ENCODE data around the gene HOXD11.

HOXD11 gene

DNA sequence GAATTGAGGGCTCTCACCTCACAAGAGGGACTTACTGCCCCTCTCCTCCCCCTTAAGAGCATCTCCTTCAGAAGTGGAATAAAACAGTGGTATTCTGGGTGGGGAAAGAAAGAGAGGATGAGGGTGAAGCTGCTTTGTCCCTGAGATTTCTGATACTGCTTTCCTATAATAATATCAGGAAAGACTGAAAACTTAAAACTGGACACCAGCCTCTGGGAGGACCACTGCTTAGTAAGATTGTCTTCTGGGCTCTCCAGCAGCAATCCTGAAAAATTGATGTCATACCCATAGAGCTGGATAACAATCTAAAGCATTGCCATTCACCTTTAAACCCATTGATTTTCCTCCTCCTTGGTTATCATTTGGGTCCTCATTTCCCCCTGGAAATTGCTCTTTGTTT lies 39.6 kb downstream of the HOXD11 start:
- FAIRE-seq (no peak), DNase-seq (ENCODE audit: insufficient read length, low spot score) (no peak)

DNA sequence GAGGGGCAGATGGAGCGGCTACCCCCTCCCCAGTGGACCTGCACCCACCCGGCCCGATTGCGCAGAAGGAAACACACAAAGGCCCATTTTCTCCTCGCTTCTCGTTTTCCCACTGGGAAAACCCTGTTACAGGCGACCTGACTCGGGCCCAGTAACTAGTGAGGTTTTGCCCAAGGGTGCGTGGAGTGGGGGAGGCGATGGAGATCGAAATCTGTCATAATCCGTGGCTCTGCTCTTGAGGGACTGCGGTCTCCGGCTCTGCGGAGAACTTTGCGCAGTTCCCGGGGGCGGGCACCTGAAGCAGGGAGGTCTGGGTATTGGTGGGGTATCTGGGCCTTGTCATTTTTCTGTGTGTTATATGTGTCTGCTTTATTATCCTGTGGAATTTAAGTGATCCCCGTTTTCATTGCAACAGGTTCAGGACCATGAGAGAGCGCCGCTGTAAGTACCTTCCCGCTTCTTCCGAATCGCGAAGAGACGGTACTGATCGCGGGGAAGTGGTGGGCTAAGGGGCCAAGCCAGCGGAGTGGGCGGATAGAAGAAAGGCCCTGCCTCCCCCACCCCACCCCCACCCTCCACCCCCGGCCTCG lies 40.2 kb downstream of the HOXD11 start:
- DNase-seq (ENCODE audit: insufficient read length, low spot score): no peak
- no peak for FAIRE-seq

DNA sequence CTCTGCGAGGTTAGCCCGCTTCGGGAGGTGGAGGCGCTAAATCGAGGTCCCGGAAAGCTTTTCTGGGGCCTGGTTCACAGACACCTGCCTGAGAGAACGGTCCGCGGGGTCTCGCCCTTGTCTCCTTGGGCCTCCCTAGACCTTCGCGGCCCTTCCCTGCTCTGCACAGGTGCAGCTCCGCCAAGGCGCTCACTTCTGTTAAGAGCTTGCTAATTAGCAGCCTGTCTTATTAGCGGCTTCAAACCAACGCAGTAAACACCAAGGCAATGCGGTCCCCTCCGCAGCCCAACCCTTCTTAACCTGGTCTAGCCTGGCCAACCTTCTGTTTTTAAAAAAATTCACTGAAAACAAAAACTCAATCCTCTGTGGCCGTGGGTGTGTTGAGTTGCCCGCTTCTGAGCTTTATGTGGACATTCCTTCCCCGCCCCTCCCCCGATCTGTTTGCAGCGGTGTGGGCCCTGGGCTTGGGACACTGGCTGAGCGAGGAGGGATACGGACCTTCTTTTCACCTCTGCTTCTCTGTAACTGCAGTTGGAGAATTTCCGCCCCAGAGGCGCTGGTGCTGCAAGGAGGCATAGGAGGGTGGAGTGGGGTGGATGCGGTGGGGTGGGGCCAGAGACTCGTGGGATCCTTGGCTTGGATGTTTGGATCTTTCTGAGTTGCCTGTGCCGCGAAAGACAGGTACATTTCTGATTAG lies 40.9 kb downstream of the HOXD11 start:
- no peak for FAIRE-seq

DNA sequence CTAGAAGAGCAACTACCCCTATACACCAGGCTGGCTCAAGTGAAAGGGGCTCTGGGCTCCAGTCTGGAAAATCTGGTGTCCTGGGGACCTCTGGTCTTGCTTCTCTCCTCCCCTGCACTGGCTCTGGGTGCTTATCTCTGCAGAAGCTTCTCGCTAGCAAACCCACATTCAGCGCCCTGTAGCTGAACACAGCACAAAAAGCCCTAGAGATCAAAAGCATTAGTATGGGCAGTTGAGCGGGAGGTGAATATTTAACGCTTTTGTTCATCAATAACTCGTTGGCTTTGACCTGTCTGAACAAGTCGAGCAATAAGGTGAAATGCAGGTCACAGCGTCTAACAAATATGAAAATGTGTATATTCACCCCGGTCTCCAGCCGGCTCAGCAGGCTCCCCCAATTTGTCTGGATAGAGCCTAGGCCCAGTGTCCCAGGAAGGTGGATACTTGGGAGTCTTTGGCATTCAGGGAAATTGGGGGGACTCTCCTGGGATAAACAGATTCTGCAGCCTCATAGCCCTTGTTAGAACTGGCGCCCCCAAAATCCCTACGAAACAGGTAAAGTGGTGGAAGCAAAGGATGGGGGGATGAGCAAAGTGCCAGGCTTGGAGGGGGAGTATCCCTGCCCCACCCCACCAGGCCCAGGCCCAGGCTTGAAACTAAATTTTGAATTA lies 41.8 kb downstream of the HOXD11 start:
- DNase-seq (ENCODE audit: insufficient read length, low spot score) (no peak), FAIRE-seq (no peak)

More for the DNA sequence above, 40.9 kb downstream of the HOXD11 start:
- no peak for DNase-seq (ENCODE audit: insufficient read length, low spot score)

DNA sequence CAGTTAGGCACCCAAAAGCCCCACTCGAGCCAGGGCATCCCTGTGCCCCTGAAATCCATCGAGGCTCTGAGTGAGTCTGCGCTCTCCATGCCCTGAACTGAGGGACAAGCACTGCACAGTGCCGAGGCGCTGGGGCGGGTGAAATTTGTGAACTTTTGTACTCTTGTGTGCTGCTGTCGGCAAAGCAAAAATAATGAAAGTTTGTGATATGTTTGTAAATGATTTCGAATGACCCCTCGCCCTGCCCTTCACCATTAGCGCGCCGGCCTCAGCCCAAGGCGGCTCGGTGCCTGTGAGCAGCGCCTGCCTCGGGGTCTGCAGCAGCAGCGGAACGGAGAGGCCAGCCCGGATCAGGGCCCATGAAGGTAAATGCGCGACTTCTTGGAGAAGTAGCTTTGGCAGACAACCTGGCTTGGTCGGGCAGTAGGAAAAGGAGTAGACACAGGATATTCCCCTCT lies 42.4 kb downstream of the HOXD11 start:
- no peak for FAIRE-seq

DNA sequence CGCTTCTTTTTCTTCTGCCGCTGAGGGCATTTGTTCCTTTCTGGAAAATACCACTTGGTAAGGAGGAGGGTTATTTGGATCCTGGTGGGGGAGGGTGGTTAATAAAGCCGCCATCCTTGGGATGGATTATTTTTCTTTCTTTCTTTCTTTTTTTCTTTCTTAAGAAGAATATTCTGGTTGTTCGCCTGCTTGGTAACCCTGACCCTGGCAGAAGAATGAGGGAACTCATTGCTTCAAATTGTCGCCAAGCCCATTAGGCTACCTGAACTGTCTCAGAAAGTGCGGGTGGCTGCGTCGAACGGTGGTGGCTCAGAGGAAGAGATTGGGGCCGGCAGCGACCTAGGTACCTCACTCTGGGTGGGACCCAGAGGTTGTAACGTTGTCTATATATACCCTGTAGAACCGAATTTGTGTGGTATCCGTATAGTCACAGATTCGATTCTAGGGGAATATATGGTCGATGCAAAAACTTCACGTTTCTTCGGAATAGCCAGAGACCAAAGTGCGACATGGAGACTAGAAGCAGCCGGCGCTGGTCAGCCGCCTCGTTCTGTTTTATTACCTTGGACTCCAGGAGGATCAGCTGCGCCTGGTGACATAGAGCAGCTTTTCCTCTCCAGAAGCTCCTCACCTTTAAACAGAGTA lies 43.0 kb downstream of the HOXD11 start:
- DNase-seq (ENCODE audit: insufficient read length, low spot score) (no peak), FAIRE-seq (no peak)

More for the DNA sequence above, 42.4 kb downstream of the HOXD11 start:
- no peak for DNase-seq (ENCODE audit: insufficient read length, low spot score)

DNA sequence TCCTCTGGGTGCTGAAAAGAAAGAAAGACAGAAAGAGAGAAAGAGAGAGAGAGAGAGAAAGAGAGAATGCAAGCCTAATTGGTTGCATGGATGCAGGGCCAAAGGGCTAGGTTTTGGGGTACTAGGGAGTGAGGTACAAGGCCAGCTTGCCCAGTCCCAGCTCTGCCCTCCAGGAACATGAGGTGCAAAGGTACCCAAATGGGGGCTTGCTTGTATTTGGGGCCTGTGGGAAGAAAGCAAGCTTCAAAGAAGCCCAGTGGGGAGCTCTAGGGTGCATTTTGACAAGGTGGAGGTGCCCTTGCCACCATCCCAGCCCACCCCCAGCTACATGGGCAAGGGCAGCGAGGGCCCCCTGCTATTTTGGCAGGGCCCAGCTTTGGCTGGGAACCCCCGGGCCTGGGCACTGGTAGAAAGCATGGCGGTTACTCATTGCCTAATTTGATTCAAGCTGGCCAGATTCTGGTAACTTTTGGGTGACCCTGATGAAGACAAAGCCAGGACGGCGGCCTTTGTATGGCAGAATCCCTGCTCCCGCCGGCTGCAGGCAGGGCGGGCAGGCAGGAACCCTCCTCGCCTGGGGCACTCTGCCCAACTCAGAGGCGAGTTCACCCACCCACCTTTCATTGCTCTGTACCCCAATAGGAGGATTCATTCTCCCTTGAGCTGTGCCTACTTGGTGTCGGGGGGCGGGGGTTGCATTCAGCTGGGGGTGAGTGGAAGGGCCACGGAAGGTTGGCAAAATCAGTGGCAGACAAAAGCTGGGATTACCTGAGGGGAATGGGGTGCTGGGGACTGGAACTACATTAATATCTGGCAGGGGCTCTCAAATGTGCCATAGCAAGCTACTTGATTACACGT lies 43.7 kb downstream of the HOXD11 start:
- FAIRE-seq (no peak), DNase-seq (ENCODE audit: insufficient read length, low spot score) (no peak)

DNA sequence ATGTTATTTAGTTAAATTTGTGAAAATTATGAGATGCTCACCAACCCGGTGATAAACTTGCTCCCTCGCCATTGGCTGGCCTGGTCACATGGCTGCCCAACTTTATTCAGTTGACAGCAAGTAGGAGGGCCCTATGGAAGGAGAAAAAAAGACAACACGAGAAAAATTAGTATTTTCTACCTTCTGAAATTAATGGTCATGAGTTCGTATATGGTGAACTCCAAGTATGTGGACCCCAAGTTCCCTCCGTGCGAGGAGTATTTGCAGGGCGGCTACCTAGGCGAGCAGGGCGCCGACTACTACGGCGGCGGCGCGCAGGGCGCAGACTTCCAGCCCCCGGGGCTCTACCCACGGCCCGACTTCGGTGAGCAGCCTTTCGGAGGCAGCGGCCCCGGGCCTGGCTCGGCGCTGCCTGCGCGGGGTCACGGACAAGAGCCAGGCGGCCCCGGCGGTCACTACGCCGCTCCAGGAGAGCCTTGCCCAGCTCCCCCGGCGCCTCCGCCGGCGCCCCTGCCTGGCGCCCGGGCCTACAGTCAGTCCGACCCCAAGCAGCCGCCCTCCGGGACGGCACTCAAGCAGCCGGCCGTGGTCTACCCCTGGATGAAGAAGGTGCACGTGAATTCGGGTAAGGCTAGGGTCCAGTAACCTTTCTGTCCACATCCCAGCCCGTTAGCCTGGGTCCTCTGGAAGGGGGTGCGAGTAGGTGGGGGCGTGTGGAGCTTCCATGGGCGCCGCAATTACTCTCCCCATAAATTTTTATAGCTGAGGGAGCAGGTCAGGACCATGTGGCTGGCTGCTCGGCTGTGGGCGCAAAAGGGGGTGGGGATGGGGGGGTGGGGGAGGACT lies 44.6 kb downstream of the HOXD11 start, which contains the start of gene HOXD4:
TSS of gene HOXD4 (plus strand) at position 109 of the 846 bp plus-strand sequence. CDS start at position 193, 84 bp downstream.
- DNase-seq (ENCODE audit: insufficient read length, low spot score): no peak

DNA sequence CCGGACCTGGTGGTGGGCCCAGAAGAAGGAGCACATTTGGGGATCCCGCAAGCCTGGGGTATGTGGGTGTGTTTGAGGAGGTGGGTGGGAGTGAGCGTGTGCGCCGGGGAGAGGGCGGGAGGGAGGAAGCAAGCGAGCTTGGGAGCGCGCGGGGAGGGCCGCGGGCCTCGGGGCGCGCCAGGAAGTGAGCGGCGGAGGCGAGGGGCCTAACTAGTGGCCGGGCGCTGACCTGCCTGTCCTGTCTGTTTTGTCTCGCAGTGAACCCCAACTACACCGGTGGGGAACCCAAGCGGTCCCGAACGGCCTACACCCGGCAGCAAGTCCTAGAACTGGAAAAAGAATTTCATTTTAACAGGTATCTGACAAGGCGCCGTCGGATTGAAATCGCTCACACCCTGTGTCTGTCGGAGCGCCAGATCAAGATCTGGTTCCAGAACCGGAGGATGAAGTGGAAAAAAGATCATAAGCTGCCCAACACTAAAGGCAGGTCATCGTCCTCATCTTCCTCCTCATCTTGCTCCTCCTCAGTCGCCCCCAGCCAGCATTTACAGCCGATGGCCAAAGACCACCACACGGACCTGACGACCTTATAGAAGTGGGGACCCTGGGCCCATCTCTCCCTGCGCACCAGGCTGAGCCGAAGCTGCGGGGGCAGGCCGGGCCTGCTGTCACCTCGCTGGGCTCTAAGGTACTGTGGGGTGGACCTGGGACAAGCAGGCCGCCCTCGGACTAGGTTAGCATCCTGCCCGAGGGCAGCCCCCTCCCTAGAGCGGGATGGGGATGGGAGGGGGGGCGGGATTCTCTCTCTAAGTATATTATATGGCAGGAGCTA lies 45.5 kb downstream of the HOXD11 start:
- DNase-seq (ENCODE audit: insufficient read length, low spot score): no peak
- FAIRE-seq: no peak

More for the DNA sequence above, 44.6 kb downstream of the HOXD11 start, which contains the start of gene HOXD4:
- no peak for FAIRE-seq

DNA sequence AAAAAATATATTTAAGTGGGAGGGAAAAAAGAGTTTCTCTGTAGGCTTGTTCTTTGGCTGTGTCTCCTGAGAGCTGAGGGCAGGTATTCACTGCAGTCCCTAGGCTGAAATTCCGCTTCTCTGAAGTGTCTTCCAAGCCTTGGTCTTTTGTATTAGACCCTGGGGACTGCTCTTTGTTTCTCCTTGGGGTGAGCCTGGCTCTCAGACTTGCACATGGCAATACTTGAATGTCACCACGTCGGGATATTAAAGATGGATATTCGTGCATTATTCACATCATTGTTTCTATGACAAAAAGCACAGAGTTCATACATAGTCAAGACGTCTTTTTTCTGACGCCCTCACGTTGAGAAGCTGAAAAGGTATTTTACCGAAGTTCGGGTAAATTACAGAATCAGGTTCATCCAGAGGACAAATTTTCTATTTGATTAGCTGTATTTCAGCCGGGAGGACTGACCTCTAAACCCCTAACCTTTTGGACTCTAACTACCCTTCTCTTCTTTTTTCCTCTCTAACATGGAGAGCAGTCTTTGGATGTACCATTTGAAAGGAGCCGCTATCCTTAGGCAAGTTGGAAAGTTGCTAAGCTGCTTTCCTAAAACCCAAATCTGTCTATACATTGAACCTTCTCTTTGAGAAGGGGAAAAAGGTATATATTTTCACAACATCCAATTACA lies 47.6 kb downstream of the HOXD11 start:
- FAIRE-seq (no peak), DNase-seq (ENCODE audit: insufficient read length, low spot score) (no peak)

DNA sequence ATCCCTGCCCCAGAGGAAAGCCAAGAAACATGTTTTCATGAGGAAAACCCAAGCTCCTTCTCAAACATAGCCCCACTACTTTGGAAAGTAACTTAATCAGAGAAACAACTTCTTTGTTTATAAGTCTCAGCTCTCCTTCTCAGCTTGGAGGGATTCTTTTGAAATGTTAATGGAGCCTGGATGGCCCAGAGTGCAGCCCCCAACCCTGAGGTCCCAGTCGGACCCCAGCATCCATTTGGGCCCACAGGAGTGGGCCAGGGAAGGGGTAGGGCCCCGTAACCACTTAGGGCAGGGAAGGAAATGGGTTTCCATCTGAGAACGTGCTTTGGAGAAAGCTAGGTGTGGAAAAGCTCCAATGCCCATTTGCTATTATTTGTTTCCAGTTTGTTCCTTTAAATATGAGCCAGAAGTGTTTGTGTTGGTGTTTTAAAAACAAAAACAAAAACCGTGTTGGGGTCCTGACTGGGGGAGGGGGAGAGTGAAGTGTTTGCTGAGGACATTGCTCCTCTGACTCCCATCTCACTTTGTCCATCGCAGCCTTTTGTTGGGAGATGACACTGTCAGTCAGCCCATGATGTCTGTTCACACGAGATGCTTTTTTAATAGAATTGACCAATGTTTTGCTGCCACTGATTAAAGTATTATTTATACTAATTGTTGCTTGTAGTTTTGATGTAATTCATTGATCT lies 48.4 kb downstream of the HOXD11 start:
- DNase-seq (ENCODE audit: insufficient read length, low spot score) (no peak), FAIRE-seq (no peak)

DNA sequence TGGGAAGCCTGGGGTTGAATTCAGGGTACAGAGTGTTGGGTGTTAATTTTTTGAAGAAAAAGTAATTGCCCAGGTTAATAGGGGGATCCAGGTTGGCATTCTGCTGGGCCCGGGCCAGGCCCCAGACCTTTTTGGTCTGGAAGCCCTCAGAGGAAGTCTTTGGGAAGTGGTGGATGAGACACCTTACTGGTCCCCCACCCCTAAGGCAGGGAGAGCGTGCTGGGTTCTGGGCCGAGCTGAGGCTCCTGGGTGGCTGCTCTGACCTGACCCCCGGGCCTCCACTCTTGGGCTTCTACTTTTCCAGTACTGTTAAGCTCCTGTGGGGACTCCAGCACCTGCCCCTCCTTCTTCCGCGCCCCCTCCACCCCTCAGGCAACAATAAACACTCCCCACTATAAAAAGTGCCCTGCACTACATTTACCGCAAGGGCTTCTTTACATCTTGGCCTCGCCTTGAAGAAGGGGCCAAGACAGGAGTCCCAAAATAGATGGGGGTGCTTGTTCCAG lies 49.3 kb downstream of the HOXD11 start:
- no peak for FAIRE-seq

DNA sequence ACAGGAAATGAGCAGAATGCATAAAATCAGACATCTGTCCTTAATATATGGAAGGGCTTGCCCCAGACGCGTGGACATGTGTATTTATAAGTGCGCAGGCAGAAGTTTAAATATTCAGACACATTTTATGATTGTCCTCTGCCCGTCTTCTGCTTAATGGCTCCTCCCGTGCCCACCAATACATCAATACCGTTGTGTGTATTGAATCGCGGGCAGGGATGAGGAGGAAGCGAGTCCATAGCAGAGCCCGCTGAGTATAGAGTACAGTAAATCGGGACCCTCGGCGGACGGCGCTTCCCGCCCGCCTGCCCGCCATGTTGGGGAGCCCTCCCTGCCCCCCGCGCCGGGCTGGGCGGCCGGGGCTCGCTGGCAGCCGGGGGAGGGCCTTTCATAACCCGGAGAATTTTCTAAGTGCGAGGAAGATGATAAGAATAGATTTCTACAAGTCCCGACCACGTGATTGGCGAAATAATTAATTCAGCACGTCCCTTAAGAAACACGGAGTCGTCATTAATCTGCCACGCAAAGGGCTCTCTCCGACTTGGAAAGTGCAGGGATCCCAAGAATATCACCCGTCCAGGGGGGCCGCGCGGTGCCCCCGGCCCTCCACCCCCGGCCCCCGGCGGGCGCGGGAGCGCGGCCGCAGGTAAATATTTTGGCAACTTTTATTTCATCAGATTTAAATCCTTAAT lies 49.9 kb downstream of the HOXD11 start, which contains the start of gene HOXD3:
TSS of gene HOXD3 (plus strand) at position 501 of the 692 bp plus-strand sequence. CDS start 11,808 bp downstream, outside the sequence.
- FAIRE-seq (no peak), DNase-seq (ENCODE audit: insufficient read length, low spot score) (no peak)

More for the DNA sequence above, 49.3 kb downstream of the HOXD11 start:
- DNase-seq (ENCODE audit: insufficient read length, low spot score): no peak

DNA sequence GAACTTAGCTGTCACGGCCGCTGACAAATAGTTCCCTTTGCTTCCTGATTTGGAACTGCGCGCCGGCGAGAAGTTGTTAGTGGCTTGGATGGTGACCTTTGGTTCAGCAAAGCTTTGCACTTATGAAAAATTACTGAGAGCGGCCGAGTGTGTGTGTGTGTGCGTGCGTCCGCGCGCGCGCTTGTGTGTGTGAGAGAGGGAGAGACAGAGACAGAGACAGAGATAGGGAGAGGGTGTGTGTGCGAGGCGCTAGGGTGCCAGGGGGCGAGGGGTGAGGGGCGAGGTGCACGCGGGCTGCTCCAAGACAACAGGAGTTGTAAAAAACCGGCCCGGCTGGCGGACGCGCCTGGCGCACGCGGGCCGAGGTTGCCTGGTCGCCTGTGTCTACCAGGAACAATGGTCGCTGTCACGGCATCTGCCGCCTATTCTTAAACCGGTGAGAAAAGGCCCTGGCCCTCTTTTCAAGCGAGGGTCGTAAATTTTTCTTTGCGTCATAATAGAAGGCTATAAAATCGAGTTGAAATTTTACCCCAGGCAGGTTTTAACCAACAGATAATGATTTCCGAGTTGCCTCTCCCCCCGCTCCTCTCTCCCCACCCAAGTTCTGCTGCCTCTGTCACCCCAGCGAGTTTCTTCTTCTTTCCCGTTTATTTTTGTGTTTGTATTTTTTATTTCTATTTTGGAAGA lies 50.6 kb downstream of the HOXD11 start:
- DNase-seq (ENCODE audit: insufficient read length, low spot score) (no peak), FAIRE-seq (no peak)

DNA sequence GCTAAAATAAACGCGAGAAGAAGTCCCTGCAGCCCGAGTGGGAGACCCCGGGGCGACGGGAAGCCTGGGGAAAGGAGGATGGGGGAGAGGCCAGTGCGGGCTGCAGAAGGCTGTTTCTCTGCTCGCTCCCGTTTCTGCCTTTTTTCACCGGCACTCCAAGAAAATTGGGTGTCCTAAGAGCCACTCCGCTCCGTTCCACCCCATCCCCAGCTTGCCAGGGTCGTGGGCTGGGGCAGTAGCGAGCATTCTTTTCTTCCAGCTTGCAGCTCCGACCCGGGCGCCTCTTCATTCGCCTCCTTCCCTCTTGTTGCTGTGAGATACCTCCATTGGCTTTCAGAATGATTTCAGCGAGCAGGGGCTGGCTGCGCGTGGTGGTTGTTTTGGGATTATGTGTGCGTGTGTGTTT lies 51.1 kb downstream of the HOXD11 start:
- DNase-seq (ENCODE audit: insufficient read length, low spot score): no peak
- FAIRE-seq: no peak

Measured in GM19239 (cell line).